Esophagus (tissue), 2 donors: ENCODE results near the gene PROSER2. TPM values are rescaled to one million over a fixed set of nuclear protein-coding genes. Genes with fewer than 3 reads are reported as not detected.

Source experiments
- H3K27ac ChIP-seq, 2 donors: one replicate each; pipeline ENCODE4 v1.5.1; 2013; ENCODE audit warnings: low read depth in 2 of 2, mild to moderate bottlenecking in 2 of 2, inconsistent platforms in 1 of 2, low read length in 1 of 2, moderate library complexity in 1 of 2
- H3K27me3 ChIP-seq, 2 donors: one replicate each; pipeline ENCODE4 v1.6.1; 2013; ENCODE audit warnings: low read length in 2 of 2, control low read depth in 1 of 2, mild to moderate bottlenecking in 1 of 2; ENCODE audit not compliant: insufficient read depth in 2 of 2, control insufficient read depth in 1 of 2
- H3K36me3 ChIP-seq, 2 donors: one replicate each; pipeline ENCODE4 v1.6.1; 2013; ENCODE audit warnings: low read length in 1 of 2; ENCODE audit not compliant: control insufficient read depth in 2 of 2, insufficient read depth in 2 of 2
- H3K4me1 ChIP-seq, 2 donors: one replicate each; pipeline ENCODE4 v1.6.1; 2013; ENCODE audit warnings: low read length in 1 of 2; ENCODE audit not compliant: control insufficient read depth in 2 of 2, insufficient read depth in 2 of 2
- H3K4me3 ChIP-seq, 2 donors: one replicate each; pipeline ENCODE4 v1.5.1; 2013; ENCODE audit warnings: low read length in 2 of 2, mild to moderate bottlenecking in 2 of 2, low read depth in 1 of 2, moderate library complexity in 1 of 2
- H3K9me3 ChIP-seq, 2 donors: one replicate each; pipeline ENCODE4 v1.6.1; 2013; ENCODE audit warnings: mild to moderate bottlenecking in 2 of 2, low read depth in 1 of 2, low read length in 1 of 2, moderate library complexity in 1 of 2; ENCODE audit not compliant: control insufficient read depth in 2 of 2, insufficient read depth in 1 of 2
- WGBS, 2 donors: extraction: QIAGEN DNeasy Blood & Tissue Kit; methylation state at CpG; one replicate each; pipeline ENCODE4 v1.1.7; 2013; 5-methylcytosine and 5-hydroxymethylcytosine counted together
- polyA plus RNA-seq, 2 donors: library from polyadenylated mRNA; stranded (reverse); fragments of 200-250 nt; gene quantifications; one replicate each; pipeline ENCODE4 v1.2.3, GENCODE V29; 2013
- donor health status: healthy with polysubstance abuse.
- donor health status: Bipolar disorder and iron deficiency.

PROSER2 gene
- polyA plus RNA-seq, 2 donors = 5.2 to 6.8 TPM

- Histone ChIP-seq H3K4me1 (peaks cover 3 to 4% of the 10 kb centered on the region in 2 donors), H3K27me3 (no peaks in the 10 kb centered on the region), H3K9me3 (no peaks in the 10 kb centered on the region), H3K36me3 (no peaks in the 10 kb centered on the region), H3K4me3 (no peak overlapping the region), H3K27ac (no peak overlapping the region)
- 72 to 76% methylated on average over 5 of the region's 5 CpGs for WGBS, 2 donors
Observed at GRCh38 chr10:11822026-11822756, 965 bp upstream of the PROSER2 start.

- Histone ChIP-seq H3K27me3 (no peaks in the 10 kb centered on the region), H3K4me1 (peaks cover 3 to 4% of the 10 kb centered on the region in 2 donors), H3K9me3 (no peaks in the 10 kb centered on the region), H3K27ac (no peak overlapping the region), H3K4me3 (peak overlapping the region; percentile 84 to 91), H3K36me3 (no peaks in the 10 kb centered on the region)
- WGBS, 2 donors = 63 to 75% methylated on average over 7 of the region's 8 CpGs
Observed at GRCh38 chr10:11822809-11823121, 391 bp upstream of the PROSER2 start.

GRCh38 chr10:11823989-11824346, 812 bp downstream of the PROSER2 start:
- WGBS, 2 donors = 7 to 14% methylated on average over 6 of the region's 6 CpGs
- Histone ChIP-seq H3K36me3 (no peaks in the 10 kb centered on the region), H3K27me3 (no peaks in the 10 kb centered on the region), H3K9me3 (no peaks in the 10 kb centered on the region), H3K4me1 (peaks cover 3 to 4% of the 10 kb centered on the region in 2 donors), H3K27ac (peak overlapping the region; percentile 52 to 66), H3K4me3 (peak overlapping the region; percentile 84 to 91)

DNA sequence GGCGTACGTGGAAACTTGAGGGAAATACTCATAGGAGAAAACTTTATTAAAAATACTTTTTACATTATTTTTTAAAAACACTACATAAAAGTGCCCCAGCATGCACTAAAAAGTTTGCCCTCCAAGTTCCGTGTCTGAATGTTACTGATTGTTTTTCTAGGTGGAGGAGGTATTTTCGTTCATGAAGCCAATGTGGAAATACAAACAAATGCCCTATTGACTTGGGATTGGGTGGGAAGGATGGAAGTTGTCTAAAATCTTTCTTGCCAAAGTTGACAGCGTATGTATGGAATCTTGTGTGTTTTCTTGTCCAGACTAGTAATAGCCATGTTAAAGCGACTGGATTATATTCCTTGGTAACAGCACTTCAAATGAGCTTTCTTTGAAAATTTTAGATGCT, 1.2 kb downstream of the PROSER2 start:
- Histone ChIP-seq H3K36me3 (no peaks in the 10 kb centered on the region), H3K27ac (no peak overlapping the region), H3K27me3 (no peaks in the 10 kb centered on the region), H3K9me3 (no peaks in the 10 kb centered on the region), H3K4me3 (peak overlapping the region in 1 of 2 donors; percentile 91), H3K4me1 (peaks cover 3 to 4% of the 10 kb centered on the region in 2 donors)
- 29 to 39% methylated on average over 6 of the region's 6 CpGs for WGBS, 2 donors

DNA sequence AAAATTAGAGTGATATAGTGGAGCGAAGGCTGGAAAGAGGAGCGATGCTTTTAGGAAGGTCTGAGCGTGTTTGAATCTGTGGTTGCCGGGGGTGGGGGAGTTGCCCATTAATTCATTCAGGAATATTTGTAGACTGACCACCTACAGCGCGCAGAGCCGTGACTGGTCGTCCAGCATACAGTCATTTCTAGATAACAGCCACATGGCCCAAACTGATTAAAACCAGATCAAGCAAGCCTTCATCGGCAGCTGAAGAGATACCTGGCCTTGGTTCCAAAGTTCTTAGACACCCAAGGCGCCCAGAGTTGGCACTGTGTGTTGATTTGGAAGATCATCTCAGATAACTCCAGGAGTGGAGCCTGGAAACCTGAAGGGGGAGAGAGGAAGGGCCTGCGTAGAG, 1.7 kb downstream of the PROSER2 start:
- Histone ChIP-seq H3K9me3 (no peaks in the 10 kb centered on the region), H3K27me3 (no peaks in the 10 kb centered on the region), H3K36me3 (no peaks in the 10 kb centered on the region), H3K4me3 (peak overlapping the region; percentile 13 to 91), H3K4me1 (peaks cover 3 to 4% of the 10 kb centered on the region in 2 donors), H3K27ac (no peak overlapping the region)
- WGBS, 2 donors = 56 to 62% methylated on average over 11 of the region's 11 CpGs

DNA sequence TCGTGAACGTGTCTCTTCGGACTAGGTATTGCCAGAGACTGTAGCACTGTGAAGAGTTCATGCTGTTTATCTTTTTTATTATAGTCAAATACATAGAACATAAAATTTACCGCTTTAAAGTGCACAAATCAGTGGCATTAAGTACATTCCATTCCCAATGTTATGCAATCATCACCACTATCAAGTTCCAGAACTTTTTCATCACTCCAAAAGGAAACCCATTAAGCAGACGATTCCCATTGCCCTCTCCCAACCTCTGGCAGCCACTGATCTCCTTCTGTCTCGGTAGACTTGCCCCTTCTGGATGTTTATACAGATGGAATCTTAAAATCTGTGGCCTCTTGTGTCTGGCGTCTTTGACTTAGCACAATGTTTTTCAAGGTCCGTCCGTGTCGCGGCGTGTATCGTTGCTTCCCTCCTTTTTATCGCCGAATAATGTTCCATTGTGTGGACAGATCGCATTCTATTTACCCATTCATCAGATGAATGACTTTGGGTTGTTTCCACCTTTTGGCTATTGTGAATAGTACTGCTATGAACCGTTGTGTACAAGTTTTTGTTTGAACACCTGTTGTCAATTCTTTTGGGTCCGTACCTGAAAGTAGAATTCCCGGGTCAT, 2.7 kb downstream of the PROSER2 start:
- H3K4me3 ChIP-seq = no peak overlapping the region

DNA sequence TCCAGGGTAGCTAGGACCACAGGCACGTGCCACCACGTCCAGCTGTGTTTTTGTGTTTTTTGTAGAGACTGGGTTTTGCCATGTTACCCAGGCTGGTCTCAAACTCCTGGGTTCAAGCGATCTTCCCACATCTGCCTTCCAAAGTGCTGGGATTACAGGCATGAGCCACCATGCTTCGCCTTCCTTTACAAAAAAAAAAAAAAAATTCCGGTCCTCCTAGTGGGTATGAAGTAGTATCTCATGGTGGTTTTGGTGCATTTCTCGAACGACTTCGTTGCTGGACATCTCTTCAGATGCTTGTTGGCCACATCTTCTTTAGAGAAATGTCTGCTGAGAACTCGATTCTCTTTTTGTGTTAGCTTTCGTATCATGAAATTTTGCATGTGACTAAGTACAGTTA, 3.9 kb downstream of the PROSER2 start:
- no peaks in the 10 kb centered on the region for H3K27me3 ChIP-seq
- WGBS, 2 donors = 89 to 92% methylated on average over 10 of the region's 10 CpGs
- no peaks in the 10 kb centered on the region for H3K36me3 ChIP-seq
- H3K4me3 ChIP-seq = no peak overlapping the region
- peaks cover 3 to 4% of the 10 kb centered on the region in 2 donors for H3K4me1 ChIP-seq
- H3K27ac ChIP-seq = no peak overlapping the region
- no peaks in the 10 kb centered on the region for H3K9me3 ChIP-seq

More for the DNA sequence above, 2.7 kb downstream of the PROSER2 start:
- no peaks in the 10 kb centered on the region for H3K9me3 ChIP-seq
- 70 to 82% methylated on average over 19 of the region's 19 CpGs for WGBS, 2 donors
- H3K27me3 ChIP-seq = no peaks in the 10 kb centered on the region
- peaks cover 3 to 4% of the 10 kb centered on the region in 2 donors for H3K4me1 ChIP-seq
- no peaks in the 10 kb centered on the region for H3K36me3 ChIP-seq
- no peak overlapping the region for H3K27ac ChIP-seq

DNA sequence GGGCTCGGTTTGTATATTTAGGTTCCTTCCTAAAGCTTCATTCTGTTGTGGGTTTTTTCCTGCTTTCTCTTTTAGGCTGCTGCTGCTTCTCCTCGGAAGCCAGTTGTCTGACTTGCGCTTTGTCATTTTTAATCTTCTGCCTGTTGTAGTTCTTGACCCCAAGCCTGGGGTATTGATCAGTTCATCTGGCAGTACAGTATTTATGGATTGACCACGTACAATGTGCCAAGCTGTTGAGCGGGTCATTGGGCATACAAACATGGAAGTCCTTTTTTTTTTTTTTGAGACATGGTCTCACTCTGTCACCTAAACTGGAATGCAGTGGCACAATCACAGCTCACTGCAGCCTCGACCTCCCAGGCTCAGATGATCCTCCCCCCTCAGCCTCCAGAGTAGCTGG, 4.3 kb downstream of the PROSER2 start:
- Histone ChIP-seq H3K9me3 (no peaks in the 10 kb centered on the region), H3K27me3 (no peaks in the 10 kb centered on the region), H3K4me3 (no peak overlapping the region), H3K4me1 (peaks cover 3 to 4% of the 10 kb centered on the region in 2 donors), H3K27ac (no peak overlapping the region), H3K36me3 (no peaks in the 10 kb centered on the region)
- WGBS, 2 donors = 85 to 88% methylated on average over 6 of the region's 6 CpGs

- Histone ChIP-seq H3K9me3 (no peaks in the 10 kb centered on the region), H3K4me3 (no peak overlapping the region), H3K36me3 (no peaks in the 10 kb centered on the region), H3K4me1 (peaks cover 3 to 4% of the 10 kb centered on the region in 2 donors), H3K27me3 (no peaks in the 10 kb centered on the region), H3K27ac (no peak overlapping the region)
- WGBS, 2 donors = 78 to 80% methylated on average over 11 of the region's 11 CpGs
Observed at GRCh38 chr10:11828682-11829284, 5.6 kb downstream of the PROSER2 start.
